HCT116 (cell line): ENCODE measurements around the gene IGLL5. TPM values are rescaled to one million over a fixed set of nuclear protein-coding genes. Genes with fewer than 3 reads are reported as not detected.

Experiments
- ATAC-seq: fragments of 200-7000 bp; cut with Tn5 transposase; 2 replicates; pipeline ENCODE4 v1.9.1; 2020; ENCODE audit warnings: mild to moderate bottlenecking, moderate library complexity
- BruUV-seq: library from RNA; stranded (reverse); fragments of 400-500 nt; replicated peaks from 2 replicates; lab custom pipeline; 2021; lab: Mats Ljungman, UMichigan
- CTCF ChIA-PET: fragments of 300-600 bp; sonication (Branson Sonifier 250); formaldehyde crosslinking; loops from one replicate; lab custom pipeline; 2021; ENCODE audit warnings: antibody characterized with exemption; lab: Charles Lee
- POLR2A ChIA-PET: fragments of 300-600, 350-600 bp; sonication (Branson Sonifier 250); formaldehyde crosslinking; loops from one replicate; lab custom pipeline; 2021; ENCODE audit warnings: antibody characterized with exemption; lab: Charles Lee
- RAD21 ChIA-PET, 2 experiments: fragments of 300-600 bp; sonication (Branson Sonifier 250); formaldehyde crosslinking; loops; one replicate each; lab custom pipeline; 2023; ENCODE audit warnings: low total read pairs in 2 of 2; ENCODE audit not compliant: uncharacterized antibody in 2 of 2, unreplicated experiment in 2 of 2, low non-redundant PET in 1 of 2; lab: Charles Lee
- DNase-seq: peaks from one replicate; pipeline ENCODE4 v3.0.0-alpha.2; 2010; ENCODE audit warnings: low read depth, low spot score
- H2AFZ ChIP-seq: fragments of 200-600 bp; shearing (Covaris generic), sonication (generic); 2 replicates; pipeline ENCODE4 v1.6.1; 2017; ENCODE audit warnings: low read depth, mixed run types, mixed read lengths, antibody characterized with exemption, low read length; ENCODE audit not compliant: poor library complexity, severe bottlenecking
- H3K27ac ChIP-seq: 2 replicates; pipeline ENCODE4 v1.5.1; 2012; ENCODE audit warnings: low read depth, low read length
- H3K27me3 ChIP-seq: fragments of 200-600 bp; sonication (generic); 2 replicates; pipeline ENCODE4 v1.6.1; 2016; ENCODE audit warnings: mixed run types, low read length, mixed read lengths; ENCODE audit not compliant: insufficient read depth
- H3K36me3 ChIP-seq, 2 experiments: fragments of 200-500 bp in 1 of 2; fragments of 200-600 bp in 1 of 2; sonication (Bioruptor generic) in 1 of 2; sonication (generic) in 1 of 2; 2 replicates each; pipeline versions ENCODE4 v1.5.1 to v1.6.1; 2014 to 2016; ENCODE audit warnings: low read length in 2 of 2, inconsistent platforms in 1 of 2, mixed read lengths in 1 of 2, mixed run types in 1 of 2; ENCODE audit not compliant: insufficient read depth in 2 of 2, control insufficient read depth in 1 of 2
- H3K4me1 ChIP-seq, 2 experiments: fragments of 200-600 bp in 1 of 2; sonication (generic) in 1 of 2; 2 replicates each; pipeline versions ENCODE4 v1.5.1 to v1.6.1; 2012 to 2017; ENCODE audit warnings: low read length in 2 of 2, inconsistent platforms in 1 of 2, mild to moderate bottlenecking in 1 of 2, mixed read lengths in 1 of 2, mixed run types in 1 of 2, moderate library complexity in 1 of 2; ENCODE audit not compliant: insufficient read depth in 2 of 2, control insufficient read depth in 1 of 2
- H3K4me2 ChIP-seq: fragments of 200-600 bp; sonication (generic); 2 replicates; pipeline ENCODE4 v1.6.1; 2017; ENCODE audit warnings: mixed run types, low read length, mixed read lengths
- H3K4me3 ChIP-seq, 2 experiments: fragments of 200-600 bp in 1 of 2; sonication (generic) in 1 of 2; replicated peaks in 1 of 2; 2 replicates each; pipeline ENCODE4 v1.5.1; 2011 to 2016; ENCODE audit warnings: low read length in 2 of 2, control low read depth in 1 of 2, low read depth in 1 of 2, mild to moderate bottlenecking in 1 of 2, mixed read lengths in 1 of 2, mixed run types in 1 of 2
- H3K79me2 ChIP-seq: fragments of 200-600 bp; sonication (generic); 2 replicates; pipeline ENCODE4 v1.6.1; 2017; ENCODE audit warnings: mild to moderate bottlenecking, mixed run types, low read length, moderate library complexity, mixed read lengths; ENCODE audit not compliant: insufficient read depth
- H3K9ac ChIP-seq: fragments of 200-600 bp; sonication (generic); 2 replicates; pipeline ENCODE4 v1.6.1; 2016; ENCODE audit warnings: low read length, mixed read lengths
- H3K9me2 ChIP-seq: fragments of 200-600 bp; sonication (generic), shearing (Covaris generic); 2 replicates; pipeline ENCODE4 v1.6.1; 2017; ENCODE audit warnings: mixed run types, mild to moderate bottlenecking, moderate library complexity; ENCODE audit not compliant: insufficient read depth
- H3K9me3 ChIP-seq, 2 experiments: fragments of 200-500 bp in 1 of 2; fragments of 200-600 bp in 1 of 2; sonication (Bioruptor generic) in 1 of 2; sonication (generic) in 1 of 2; 2 replicates each; pipeline ENCODE4 v1.6.1; 2014 to 2017; ENCODE audit warnings: low read length in 2 of 2, mixed read lengths in 2 of 2, inconsistent platforms in 1 of 2, low read depth in 1 of 2, mild to moderate bottlenecking in 1 of 2, mixed run types in 1 of 2, moderate library complexity in 1 of 2; ENCODE audit not compliant: control insufficient read depth in 1 of 2, insufficient read depth in 1 of 2
- H4K20me1 ChIP-seq: fragments of 200-600 bp; sonication (generic), shearing (Covaris generic); 2 replicates; pipeline ENCODE4 v1.6.1; 2017; ENCODE audit warnings: mixed run types, mild to moderate bottlenecking, moderate library complexity; ENCODE audit not compliant: insufficient read depth
- CTCF ChIP-seq, 3 experiments: fragments of 200-600 bp in 1 of 3; sonication (generic) in 1 of 3; IDR thresholded peaks in 2 of 3; conservative IDR thresholded peaks in 1 of 3; 2 replicates each; pipeline ENCODE4 v1.5.1; 2012 to 2017; ENCODE audit warnings: low read depth in 2 of 3, low read length in 2 of 3, antibody characterized with exemption in 1 of 3, borderline replicate concordance in 1 of 3, control low read depth in 1 of 3, mild to moderate bottlenecking in 1 of 3, mixed read lengths in 1 of 3, mixed run types in 1 of 3, moderate library complexity in 1 of 3; ENCODE audit not compliant: insufficient read depth in 1 of 3
- REST ChIP-seq: IDR thresholded peaks from 2 replicates; pipeline ENCODE4 v1.6.1; 2012; ENCODE audit warnings: low read depth
- YY1 ChIP-seq: IDR thresholded peaks from 2 replicates; pipeline ENCODE4 v1.6.1; 2011; ENCODE audit warnings: low read length, low read depth, moderate library complexity, mild to moderate bottlenecking; ENCODE audit not compliant: insufficient replicate concordance; ENCODE audit errors: extremely low read depth
- intact Hi-C: fragments of 100-400 bp; cut with micrococcal nuclease; formaldehyde crosslinking; loops from 2 replicates; pipeline ENCODE4 v1.10.0; 2022
- total RNA-seq: library from RNA; stranded (reverse); gene quantifications from one replicate; pipeline ENCODE4 v1.2.1, GENCODE V29; 2021; ENCODE audit not compliant: unreplicated experiment

Gene IGLL5
- total RNA-seq, 1 experiment from 2014 or later: not detected

- Histone ChIP-seq H3K9me2 (no peaks in the 10 kb centered on the region), H3K4me3 (no peak overlapping the region), H3K4me1 (peaks cover 0 to 11% of the 10 kb centered on the region in 2 experiments; a peak in 2 of 4 replicates), H3K9me3 (no peaks in the 10 kb centered on the region), H3K9ac (no peak overlapping the region), H4K20me1 (no peaks in the 10 kb centered on the region), H3K27me3 (no peaks in the 10 kb centered on the region), H3K79me2 (no peaks in the 10 kb centered on the region), H3K27ac (no peak overlapping the region), H3K36me3 (no peaks in the 10 kb centered on the region), H3K4me2 (peak overlapping the region; percentile 53), H2AFZ (no peak overlapping the region)
- ChIA-PET CTCF (interaction anchor here (1.2 kb wide), 1 partner anchor 52 kb away, joined by 3 read pairs; no protein-coding TSS in a partner anchor), RAD21 (no interaction called here), POLR2A (no interaction called here)
- no peak for DNase-seq
- no peak for TF ChIP-seq REST
- TF ChIP-seq CTCF (IDR thresholded peaks at IDR 0.05 in 2 of 3, conservative IDR thresholded peaks at IDR 0.05 in 1 of 3; ENCODE audit: borderline replicate concordance in 1 of 3, insufficient read depth in 1 of 3, low read depth in 2 of 3, low read length in 2 of 3): no peak
- no peak for TF ChIP-seq YY1
- BruUV-seq: no TSS peak
- peak; percentile 63 for ATAC-seq
- intact Hi-C loops: no loop called here
Observed at GRCh38 chr22:22928666-22929380, 41.2 kb downstream of the IGLL5 start.
